ENCODE data around the gene GHITM. TPM values are rescaled to one million over a fixed set of nuclear protein-coding genes. Genes with fewer than 3 reads are reported as not detected.
"Not testable (repeated sequence)": the region's sequence is repeated elsewhere in the genome, so short reads cannot be mapped to it uniquely, and the experiment has no call there.

Gene GHITM
- polyA plus RNA-seq, 3 donors = 91.4 to 363 (median 312) TPM

DNA sequence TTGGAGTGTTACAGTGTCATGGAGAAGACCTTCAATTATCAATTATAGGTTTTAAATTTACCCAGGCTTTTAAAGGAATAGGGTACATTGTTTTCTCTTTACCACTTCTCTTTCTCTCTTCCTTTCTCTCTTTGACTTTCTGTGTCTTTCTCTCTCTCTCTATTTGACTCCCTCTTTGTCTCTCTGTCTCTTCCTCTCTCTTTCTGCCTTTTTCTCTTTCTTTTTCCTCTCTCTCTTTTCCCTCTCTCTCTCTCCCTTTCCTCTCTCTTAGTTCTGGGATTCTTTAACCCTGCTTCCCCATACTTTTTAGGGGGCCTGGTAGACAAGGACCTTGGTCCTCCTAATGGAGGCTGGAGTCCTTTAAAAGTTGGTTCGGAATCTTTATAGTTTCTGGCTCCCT is 15.9 kb upstream of the GHITM start:
- intact Hi-C loops (cut with micrococcal nuclease) = no loop called here
- Histone ChIP-seq H3K9ac (ENCODE audit: insufficient read depth, low read length, poor library complexity, severe bottlenecking) (no peak overlapping the region), H3K27ac (ENCODE audit: low read depth in 1 of 2, low read length in 2 of 2) (no peak overlapping the region), H2AFZ (ENCODE audit: insufficient read depth, low read depth, low read length, poor library complexity, severe bottlenecking) (no peak overlapping the region), H4K20me1 (ENCODE audit: insufficient read depth, low read length) (no peaks in the 10 kb centered on the region), H3K36me3 (replicated peaks in 1 of 2; ENCODE audit: control insufficient read depth in 1 of 2, insufficient read depth in 2 of 2, low read length in 2 of 2) (no peaks in the 10 kb centered on the region), H3K9me3 (replicated peaks in 1 of 2; ENCODE audit: control insufficient read depth in 1 of 2, insufficient read depth in 1 of 2, low read length in 2 of 2) (peaks cover 18 to 21% of the 10 kb centered on the region in 2 donors), H3K4me3 (replicated peaks in 1 of 3; ENCODE audit: low read depth in 2 of 3, low read length in 3 of 3) (no peak overlapping the region), H3K27me3 (ENCODE audit: control insufficient read depth in 2 of 2, insufficient read depth in 2 of 2, low read length in 2 of 2) (no peaks in the 10 kb centered on the region), H3K4me2 (replicated peaks; ENCODE audit: extremely low read depth, low read length, poor library complexity, severe bottlenecking) (no peak overlapping the region), H3K79me2 (ENCODE audit: insufficient read depth, low read length) (no peaks in the 10 kb centered on the region), H3K4me1 (ENCODE audit: control insufficient read depth in 1 of 2, insufficient read depth in 2 of 2, low read length in 2 of 2) (no peaks in the 10 kb centered on the region)
- TF ChIP-seq, protein P1, sequence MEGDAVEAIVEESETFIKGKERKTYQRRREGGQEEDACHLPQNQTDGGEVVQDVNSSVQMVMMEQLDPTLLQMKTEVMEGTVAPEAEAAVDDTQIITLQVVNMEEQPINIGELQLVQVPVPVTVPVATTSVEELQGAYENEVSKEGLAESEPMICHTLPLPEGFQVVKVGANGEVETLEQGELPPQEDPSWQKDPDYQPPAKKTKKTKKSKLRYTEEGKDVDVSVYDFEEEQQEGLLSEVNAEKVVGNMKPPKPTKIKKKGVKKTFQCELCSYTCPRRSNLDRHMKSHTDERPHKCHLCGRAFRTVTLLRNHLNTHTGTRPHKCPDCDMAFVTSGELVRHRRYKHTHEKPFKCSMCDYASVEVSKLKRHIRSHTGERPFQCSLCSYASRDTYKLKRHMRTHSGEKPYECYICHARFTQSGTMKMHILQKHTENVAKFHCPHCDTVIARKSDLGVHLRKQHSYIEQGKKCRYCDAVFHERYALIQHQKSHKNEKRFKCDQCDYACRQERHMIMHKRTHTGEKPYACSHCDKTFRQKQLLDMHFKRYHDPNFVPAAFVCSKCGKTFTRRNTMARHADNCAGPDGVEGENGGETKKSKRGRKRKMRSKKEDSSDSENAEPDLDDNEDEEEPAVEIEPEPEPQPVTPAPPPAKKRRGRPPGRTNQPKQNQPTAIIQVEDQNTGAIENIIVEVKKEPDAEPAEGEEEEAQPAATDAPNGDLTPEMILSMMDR (IDR thresholded peaks at IDR 0.05) = no peak
- no peak for DNase-seq
- no peak overlapping the region for H3K27ac Mint-ChIP-seq
- H3K36me3 Mint-ChIP-seq = no peaks in the 10 kb centered on the region
- no CpG with 5 or more reads among the region's 1 CpG for WGBS (ENCODE audit: insufficient coverage)
- H3K9me3 Mint-ChIP-seq = peaks cover 9 to 31% (median 25%) of the 10 kb centered on the region in 7 donors
- peaks cover 8 to 12% (median 9%) of the 10 kb centered on the region in 3 donors for H3K27me3 Mint-ChIP-seq (ENCODE audit: low read depth in 3 of 3)
- no peak overlapping the region for H3K4me3 Mint-ChIP-seq
- H3K4me1 Mint-ChIP-seq = no peaks in the 10 kb centered on the region

DNA sequence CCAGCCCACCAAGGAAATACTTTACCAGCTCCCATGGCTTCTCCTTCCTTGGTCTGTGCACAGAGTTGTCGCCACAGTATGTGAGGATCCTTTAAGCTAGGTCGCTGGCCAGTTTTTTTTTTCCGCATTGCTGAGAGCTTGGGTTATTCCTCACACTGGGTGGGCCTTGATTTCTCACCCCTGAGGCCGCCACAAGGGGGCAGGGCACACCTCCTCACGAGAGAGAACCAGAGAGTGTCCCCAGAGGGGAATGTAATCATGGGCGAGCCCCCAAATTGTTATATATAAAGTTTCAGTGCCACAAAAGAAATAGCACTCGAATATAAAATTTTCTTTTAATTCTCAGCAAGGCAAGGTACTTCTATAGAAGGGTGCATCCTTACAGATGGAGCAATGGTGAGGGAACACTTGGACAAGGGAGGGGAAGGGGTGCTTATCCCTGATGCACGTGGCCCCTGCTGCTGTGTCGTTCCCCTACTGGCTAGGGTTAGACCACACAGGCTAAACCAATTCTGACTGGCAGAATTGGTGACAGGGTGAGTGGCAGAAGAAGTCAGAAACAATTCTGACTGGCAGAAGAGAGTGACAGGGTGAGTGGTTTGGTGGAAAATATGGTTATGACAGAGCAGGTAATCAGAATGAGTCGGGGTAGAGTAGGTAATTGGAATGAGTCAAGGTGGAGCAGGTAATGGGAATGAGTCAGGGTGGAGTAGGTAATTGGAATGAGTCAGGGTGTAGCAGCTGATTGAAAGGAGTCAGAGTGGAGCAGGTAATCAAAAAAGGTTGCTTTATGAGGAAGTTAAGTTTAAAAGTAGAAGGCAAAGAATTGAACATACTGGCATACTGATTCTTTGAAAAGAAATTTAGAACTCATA is 13.2 kb upstream of the GHITM start:
- H3K27me3 ChIP-seq (ENCODE audit: control insufficient read depth in 2 of 2, insufficient read depth in 2 of 2, low read length in 2 of 2) = not testable (repeated sequence)
- H3K27me3 Mint-ChIP-seq (ENCODE audit: low read depth in 3 of 3) = peaks cover 6 to 12% (median 9%) of the 10 kb centered on the region in 3 donors

More for the DNA sequence above, 13.2 kb upstream of the GHITM start:
- Mint-ChIP-seq H3K9me3 (peaks cover 12 to 34% (median 25%) of the 10 kb centered on the region in 7 donors), H3K27ac (peak overlapping the region in 1 of 7 donors; percentile 40)
- H3K36me3 ChIP-seq (replicated peaks in 1 of 2; ENCODE audit: control insufficient read depth in 1 of 2, insufficient read depth in 2 of 2, low read length in 2 of 2); DNase-seq; H3K4me1 ChIP-seq (ENCODE audit: control insufficient read depth in 1 of 2, insufficient read depth in 2 of 2, low read length in 2 of 2); H3K9ac ChIP-seq (ENCODE audit: insufficient read depth, low read length, poor library complexity, severe bottlenecking); H3K4me3 Mint-ChIP-seq; H3K36me3 Mint-ChIP-seq; H3K27ac ChIP-seq (ENCODE audit: low read depth in 1 of 2, low read length in 2 of 2); H3K4me3 ChIP-seq (replicated peaks in 1 of 3; ENCODE audit: low read depth in 2 of 3, low read length in 3 of 3); H2AFZ ChIP-seq (ENCODE audit: insufficient read depth, low read depth, low read length, poor library complexity, severe bottlenecking); H3K79me2 ChIP-seq (ENCODE audit: insufficient read depth, low read length); intact Hi-C loops (cut with micrococcal nuclease); H3K4me2 ChIP-seq (replicated peaks; ENCODE audit: extremely low read depth, low read length, poor library complexity, severe bottlenecking); H3K4me1 Mint-ChIP-seq; H4K20me1 ChIP-seq (ENCODE audit: insufficient read depth, low read length): not testable (repeated sequence)
- H3K9me3 ChIP-seq (replicated peaks in 1 of 2; ENCODE audit: control insufficient read depth in 1 of 2, insufficient read depth in 1 of 2, low read length in 2 of 2) = peaks cover 18 to 21% of the 10 kb centered on the region in 2 donors
- WGBS (ENCODE audit: insufficient coverage) = 91% methylated on average over 3 of the region's 10 CpGs
